K562 (cell line): ENCODE measurements around the gene NQO2. TPM values are rescaled to one million over a fixed set of nuclear protein-coding genes. Genes with fewer than 3 reads are reported as not detected.

Source experiments
- KLF13 ChIP-seq: fragments of 450-650 bp; IDR thresholded peaks from 2 replicates; pipeline ENCODE4 v1.6.1; 2016; ENCODE audit warnings: missing genetic modification characterization, low read depth, mild to moderate bottlenecking, missing compliant biosample characterization, moderate library complexity, borderline replicate concordance
- NBN ChIP-seq: fragments of 450-650 bp; IDR thresholded peaks from 2 replicates; pipeline ENCODE4 v1.6.1; 2016; ENCODE audit warnings: low read depth, mild to moderate bottlenecking
- SMARCA4 ChIP-seq: fragments of 450-650 bp; IDR thresholded peaks from 2 replicates; pipeline ENCODE4 v1.6.1; 2016
- polyA plus RNA-seq, 8 experiments: library from polyadenylated mRNA; depleted of rRNA in 4 of 8; stranded (reverse) in 5 of 8; unstranded in 3 of 8; fragments of >200 nt; fragmentation: Nextera tagmentation in 2 of 8; fragmentation: Illumina TruSeq in 1 of 8; extraction: Ambion mirVana in 2 of 8; extraction: Trizol in 1 of 8; gene quantifications; 2 replicates each; pipeline versions ENCODE4 v1.2.1 to v1.2.3, GENCODE V29; 2011 to 2014; ENCODE audit warnings: inconsistent platforms in 1 of 8, missing spikeins in 1 of 8
- total RNA-seq, 7 experiments: library from RNA; depleted of rRNA in 6 of 7; stranded (reverse); fragments of >200 nt in 6 of 7; fragmentation: Illumina TruSeq in 2 of 7; extraction: Trizol in 2 of 7; gene quantifications; 2 replicates each; pipeline versions ENCODE4 v1.2.1 to v1.2.3, GENCODE V29; 2011 to 2021; ENCODE audit warnings: low replicate concordance in 1 of 7
- TF ChIP-seq, protein P1 (sequence below): sonication (generic); formaldehyde crosslinking; IDR thresholded peaks from 2 replicates; pipeline ENCODE4 v1.8.0; 2022; ENCODE audit warnings: mild to moderate bottlenecking, missing genetic modification reagents
- TF ChIP-seq, protein P2 (sequence below): sonication (generic); formaldehyde crosslinking; IDR thresholded peaks from 2 replicates; pipeline ENCODE4 v1.8.1; 2023; ENCODE audit warnings: mild to moderate bottlenecking, missing genetic modification reagents
- TF ChIP-seq, protein P3 (sequence below): fragments of 250-450 bp; sonication (Bioruptor Pico); IDR thresholded peaks from 2 replicates; pipeline ENCODE4 v1.8.0; 2021; ENCODE audit warnings: borderline replicate concordance, mild to moderate bottlenecking, moderate library complexity; ENCODE audit not compliant: poor library complexity, severe bottlenecking

Gene NQO2
- total and polyA plus RNA-seq, 9 of the 15 experiments (the other 6 are each of a cell fraction or from before 2014, with no cell fraction given): 54.6 to 214 (median 116) TPM

DNA sequence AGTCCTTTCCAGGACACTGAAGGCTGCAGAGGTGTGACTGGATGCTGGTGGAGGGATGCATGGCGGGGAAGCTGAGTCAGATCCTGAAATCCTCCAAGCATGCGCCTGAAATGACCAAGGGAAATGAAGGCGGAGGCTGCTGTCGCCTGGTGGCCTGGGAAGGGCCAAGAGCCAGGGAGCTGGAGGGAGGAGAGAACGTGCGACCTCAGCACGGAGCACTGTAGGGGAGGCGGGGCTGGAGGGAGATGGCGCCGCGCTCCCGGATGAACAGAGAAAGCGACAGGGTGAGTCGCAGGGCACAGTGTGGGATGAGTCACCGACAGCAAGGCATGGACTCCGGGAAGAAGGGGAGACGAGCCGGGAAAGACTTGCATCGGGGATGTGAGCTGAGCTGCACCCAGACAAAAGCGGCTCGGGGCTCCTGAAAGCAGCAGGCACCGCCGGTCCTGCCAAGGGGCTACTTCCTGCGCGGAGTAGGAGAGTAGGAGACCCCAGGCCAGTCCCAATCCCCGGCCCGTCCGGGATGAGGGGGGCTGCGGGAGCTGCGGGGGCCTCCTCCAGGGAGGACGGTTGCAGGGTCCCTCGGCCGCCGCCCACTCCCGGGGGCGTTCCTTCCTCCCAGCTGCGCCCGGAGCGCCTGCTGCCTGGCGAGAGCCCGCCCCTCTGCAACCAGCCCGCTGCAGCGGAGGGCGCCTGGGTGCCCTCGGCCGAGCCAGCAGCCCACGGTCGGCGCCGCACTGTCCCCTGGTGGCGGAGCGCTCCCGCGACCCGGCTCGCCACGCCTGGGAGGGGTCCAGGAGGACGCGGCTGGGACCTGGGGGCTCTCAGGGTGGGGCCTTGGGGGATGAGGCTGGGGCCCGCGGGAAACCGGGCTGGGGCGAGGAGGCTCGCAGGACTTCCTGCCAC lies 11.0 kb upstream of the NQO2 start (continued):
- TF ChIP-seq, protein P1, sequence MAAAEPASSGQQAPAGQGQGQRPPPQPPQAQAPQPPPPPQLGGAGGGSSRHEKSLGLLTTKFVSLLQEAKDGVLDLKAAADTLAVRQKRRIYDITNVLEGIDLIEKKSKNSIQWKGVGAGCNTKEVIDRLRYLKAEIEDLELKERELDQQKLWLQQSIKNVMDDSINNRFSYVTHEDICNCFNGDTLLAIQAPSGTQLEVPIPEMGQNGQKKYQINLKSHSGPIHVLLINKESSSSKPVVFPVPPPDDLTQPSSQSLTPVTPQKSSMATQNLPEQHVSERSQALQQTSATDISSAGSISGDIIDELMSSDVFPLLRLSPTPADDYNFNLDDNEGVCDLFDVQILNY (CRISPR knock-in tag): no peak; the same call in 1 of the 2 replicates
- TF ChIP-seq NBN (peak; percentile 31), KLF13 (tag) (peak; percentile 91), SMARCA4 (no peak; the same call in none of the 2 replicates)
- TF ChIP-seq, protein P2, sequence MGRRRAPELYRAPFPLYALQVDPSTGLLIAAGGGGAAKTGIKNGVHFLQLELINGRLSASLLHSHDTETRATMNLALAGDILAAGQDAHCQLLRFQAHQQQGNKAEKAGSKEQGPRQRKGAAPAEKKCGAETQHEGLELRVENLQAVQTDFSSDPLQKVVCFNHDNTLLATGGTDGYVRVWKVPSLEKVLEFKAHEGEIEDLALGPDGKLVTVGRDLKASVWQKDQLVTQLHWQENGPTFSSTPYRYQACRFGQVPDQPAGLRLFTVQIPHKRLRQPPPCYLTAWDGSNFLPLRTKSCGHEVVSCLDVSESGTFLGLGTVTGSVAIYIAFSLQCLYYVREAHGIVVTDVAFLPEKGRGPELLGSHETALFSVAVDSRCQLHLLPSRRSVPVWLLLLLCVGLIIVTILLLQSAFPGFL: peak; percentile 99
- TF ChIP-seq, protein P3, sequence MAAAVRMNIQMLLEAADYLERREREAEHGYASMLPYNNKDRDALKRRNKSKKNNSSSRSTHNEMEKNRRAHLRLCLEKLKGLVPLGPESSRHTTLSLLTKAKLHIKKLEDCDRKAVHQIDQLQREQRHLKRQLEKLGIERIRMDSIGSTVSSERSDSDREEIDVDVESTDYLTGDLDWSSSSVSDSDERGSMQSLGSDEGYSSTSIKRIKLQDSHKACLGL: no peak
